NOMO-1 (cell line): Measurements from ENCODE around the gene PLCH1.

ENCODE experiments used
- DNase-seq, 2 experiments: peaks; one replicate each; lab custom pipeline; 2025; ENCODE audit not compliant: unreplicated experiment in 2 of 2; lab: John Stamatoyannopoulos, UW

Gene PLCH1

GRCh38 chr3:155611456-155611855 is 133.4 kb downstream of the PLCH1 start:
- no peak for DNase-seq

GRCh38 chr3:155609586-155609985 is 135.3 kb downstream of the PLCH1 start:
- DNase-seq = no peak

GRCh38 chr3:155608228-155608920 is 136.5 kb downstream of the PLCH1 start:
- no peak for DNase-seq

GRCh38 chr3:155607761-155608160 is 137.1 kb downstream of the PLCH1 start:
- no peak for DNase-seq

DNA sequence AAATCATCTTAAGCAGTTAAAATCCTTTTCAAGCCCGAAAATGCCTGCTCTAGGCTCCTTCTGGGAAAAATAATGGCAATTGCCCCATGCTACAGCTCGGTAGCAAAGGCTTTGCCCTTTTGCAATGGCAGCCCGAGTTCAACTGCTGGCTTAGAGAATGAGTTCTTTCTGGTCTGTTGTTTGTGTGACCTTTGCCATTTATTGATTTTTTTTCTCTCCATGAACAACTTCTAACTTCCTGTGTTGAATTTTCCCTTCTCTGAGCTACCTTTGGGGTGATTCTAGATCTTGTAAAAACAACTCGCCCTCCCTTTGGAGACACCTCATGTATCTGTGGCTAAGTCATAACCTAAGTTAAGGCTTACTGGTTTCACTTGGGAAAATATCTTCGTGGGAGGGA is 139.3 kb downstream of the PLCH1 start:
- no peak for DNase-seq

- DNase-seq = no peak
These were observed 139.9 kb downstream of the PLCH1 start for GRCh38 chr3:155604967-155605366.

DNA sequence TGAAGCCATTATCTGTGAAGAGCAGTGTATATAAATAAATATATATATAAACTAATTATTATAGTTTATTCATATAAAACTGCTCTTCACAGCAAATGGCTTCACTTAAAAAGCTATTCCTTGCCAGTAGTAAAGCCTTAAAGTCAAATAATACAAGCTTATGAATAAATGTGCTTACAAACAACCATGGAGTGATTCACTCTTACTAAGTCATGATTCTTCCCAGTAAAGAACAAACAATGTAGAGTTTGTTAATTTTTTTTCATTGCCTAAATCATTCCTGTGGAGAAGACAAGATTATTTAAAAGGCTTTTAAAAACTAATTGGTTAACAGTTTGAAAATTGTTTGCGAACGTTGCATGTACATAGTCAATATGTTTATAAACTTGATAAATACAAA is 140.7 kb downstream of the PLCH1 start:
- no peak for DNase-seq

- no peak for DNase-seq
These were observed 141.6 kb downstream of the PLCH1 start for GRCh38 chr3:155603302-155603701.

DNA sequence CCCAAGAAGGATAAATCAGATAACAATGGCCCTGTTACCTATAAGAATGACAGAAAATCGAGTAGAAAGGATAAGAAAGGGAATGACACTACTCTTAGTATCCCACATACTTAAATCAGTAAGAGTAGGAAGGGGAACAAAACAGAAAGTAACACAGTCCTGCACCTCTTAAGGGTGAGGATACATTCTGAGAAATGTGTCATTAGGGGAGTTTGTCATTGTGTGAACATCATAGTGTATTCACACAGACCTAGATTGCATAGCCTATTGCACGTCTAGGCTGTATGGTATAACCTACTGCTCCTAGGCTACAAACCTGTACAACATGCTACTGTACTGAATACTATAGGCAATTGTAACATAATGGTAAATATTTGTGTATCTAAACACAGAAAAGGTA is 142.6 kb downstream of the PLCH1 start:
- no peak for DNase-seq

- no peak for DNase-seq
These were observed 146.2 kb downstream of the PLCH1 start for GRCh38 chr3:155598671-155599070.

DNA sequence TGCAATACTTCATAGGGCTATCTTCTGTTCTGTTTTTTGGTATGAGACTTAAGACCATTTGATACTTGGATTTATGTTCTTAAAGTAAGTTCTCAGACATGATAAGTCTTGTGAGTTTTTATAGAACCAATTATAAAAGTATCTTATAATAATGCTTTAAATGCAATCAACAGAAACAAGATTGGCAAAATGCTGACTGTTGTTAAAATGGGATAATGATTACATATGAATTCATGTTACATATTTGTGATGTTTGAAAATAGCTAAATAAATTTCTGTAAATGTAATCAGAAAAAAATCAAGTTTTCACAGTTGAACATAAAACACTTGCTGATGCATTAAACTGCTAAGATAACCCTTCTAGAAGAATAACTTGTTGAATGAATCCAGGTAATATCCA is 148.3 kb downstream of the PLCH1 start:
- no peak for DNase-seq

DNA sequence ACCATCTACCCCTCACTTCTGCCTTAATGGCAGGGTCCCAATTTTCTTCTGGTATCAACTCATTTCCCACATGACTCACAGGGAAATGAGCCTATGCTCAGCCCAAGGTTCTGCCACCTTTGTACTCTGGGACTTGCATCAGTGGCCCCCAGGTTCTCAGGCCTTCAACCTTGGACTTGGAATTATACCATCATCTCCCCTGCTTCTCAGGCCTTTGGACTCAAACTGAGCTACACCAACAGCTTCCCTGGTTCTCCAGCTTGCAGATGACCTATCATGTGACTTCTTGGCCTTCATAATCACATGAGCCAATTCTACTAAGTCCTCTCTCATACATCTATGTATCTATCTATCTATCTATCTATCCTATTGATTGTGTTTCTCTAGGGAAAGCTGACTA is 149.5 kb downstream of the PLCH1 start:
- no peak for DNase-seq

- no peak for DNase-seq
These were observed 150.2 kb downstream of the PLCH1 start for GRCh38 chr3:155594526-155595187.

DNA sequence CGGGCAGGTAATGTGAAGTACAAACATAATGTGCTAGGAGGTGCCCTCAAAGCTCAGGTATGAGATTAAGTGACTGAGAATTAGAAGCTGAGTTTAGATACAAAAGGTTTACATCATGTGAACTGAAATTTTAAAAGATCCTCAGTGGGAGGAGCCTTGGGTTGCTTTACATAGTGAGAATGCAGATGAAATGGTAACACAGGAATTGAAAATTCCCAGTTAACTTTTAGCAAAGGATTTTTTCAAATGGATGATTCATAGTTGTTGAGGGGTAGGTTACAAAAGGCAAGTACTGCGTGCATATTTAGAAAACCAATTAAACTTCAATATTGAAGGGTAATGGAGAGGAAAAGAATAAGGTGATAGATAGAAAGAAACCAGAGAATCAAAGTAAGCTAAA is 157.3 kb downstream of the PLCH1 start:
- no peak for DNase-seq

- no peak for DNase-seq
These were observed 159.5 kb downstream of the PLCH1 start for GRCh38 chr3:155585384-155585783.

DNA sequence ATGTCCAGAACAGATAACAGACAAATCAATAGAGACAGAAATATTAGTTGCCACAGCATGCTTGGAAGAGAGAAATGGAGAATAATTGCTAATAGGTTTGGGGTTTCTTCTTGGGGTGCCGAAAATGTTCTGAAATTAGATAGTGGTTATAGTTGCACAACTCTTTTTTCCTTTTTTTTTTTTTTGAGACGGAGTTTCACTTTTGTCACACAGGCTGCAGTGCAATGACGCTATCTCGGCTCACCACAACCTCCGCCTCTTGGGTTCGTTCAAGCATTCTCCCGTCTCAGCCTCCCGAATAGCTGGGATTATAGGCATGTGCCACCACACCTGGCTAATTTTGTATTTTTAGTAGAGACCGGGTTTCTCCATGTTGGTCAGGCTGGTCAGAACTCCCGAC is 163.3 kb downstream of the PLCH1 start:
- peak; percentile 41 to 79 for DNase-seq

GRCh38 chr3:155572085-155572484 is 172.8 kb downstream of the PLCH1 start:
- DNase-seq = no peak

- DNase-seq = no peak
These were observed 176.6 kb downstream of the PLCH1 start for GRCh38 chr3:155568295-155568694.

- no peak for DNase-seq
These were observed 184.3 kb downstream of the PLCH1 start for GRCh38 chr3:155560594-155560993.

DNA sequence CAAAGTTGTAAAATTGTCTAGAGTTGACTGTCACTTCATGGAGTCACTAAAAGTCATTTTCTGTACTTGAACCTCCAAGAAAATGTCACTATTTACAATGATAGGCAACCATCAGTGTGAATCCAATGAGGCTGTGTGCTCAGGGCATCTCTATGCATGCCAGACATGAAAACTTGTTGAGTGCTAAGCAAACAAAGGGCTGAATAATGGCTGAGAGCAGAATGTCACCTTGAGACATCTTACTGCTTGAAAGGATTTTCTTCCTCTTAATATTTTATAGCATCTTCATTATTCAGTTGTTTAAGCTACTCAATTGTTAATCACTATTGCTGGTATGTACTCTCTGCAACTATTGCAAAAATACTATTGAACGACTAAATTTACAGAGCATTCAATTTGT is 184.7 kb downstream of the PLCH1 start:
- DNase-seq = no peak

DNA sequence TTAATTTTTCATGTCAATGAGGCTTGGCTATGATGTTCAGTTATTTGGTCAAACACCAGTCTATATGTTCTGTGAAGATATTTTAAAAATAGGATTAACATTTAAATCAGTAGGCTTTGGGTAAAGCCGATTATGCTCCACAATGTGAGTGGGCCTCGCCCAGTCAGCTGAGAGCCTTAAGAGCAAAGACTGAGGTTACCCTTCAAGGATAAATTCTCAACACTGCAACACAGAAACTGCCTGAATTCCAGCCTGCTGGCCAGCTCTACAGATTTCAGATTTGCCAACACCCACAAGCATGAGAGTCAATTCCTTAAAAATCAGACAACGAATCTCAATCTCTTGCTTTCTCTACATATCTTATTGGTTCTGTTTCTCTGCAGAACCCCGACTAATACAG is 188.3 kb downstream of the PLCH1 start:
- no peak for DNase-seq

DNA sequence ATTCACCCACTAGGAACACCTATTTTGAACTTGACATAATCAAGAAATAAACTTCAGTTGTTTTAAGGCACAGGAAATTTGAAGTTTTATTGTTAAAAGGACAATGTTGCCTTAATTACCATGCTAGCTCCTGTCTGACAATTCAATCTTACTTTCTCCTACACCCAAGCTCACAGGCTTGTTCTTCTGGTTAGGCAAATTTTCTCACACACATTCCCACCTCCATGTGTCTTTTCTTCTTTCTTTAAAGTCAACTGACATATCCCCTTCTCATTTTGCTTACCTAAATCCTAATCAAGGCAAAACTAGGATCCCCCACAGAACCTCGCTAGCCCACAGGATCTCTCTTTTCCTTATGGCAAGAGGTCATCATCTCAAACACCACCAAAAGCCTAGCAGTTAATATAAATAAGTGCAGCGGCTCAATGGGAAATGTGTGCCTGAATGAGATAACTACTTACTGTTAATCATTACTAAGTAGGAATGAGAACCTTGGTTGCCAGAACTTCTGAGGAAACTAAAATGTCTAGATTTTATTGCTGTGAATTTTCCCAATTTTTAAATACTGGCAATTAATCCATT is 189.3 kb downstream of the PLCH1 start:
- no peak for DNase-seq
